ENCODE data around the gene NLK. TPM values are rescaled to one million over a fixed set of nuclear protein-coding genes. Genes with fewer than 3 reads are reported as not detected.
"Not testable (repeated sequence)": the region's sequence is repeated elsewhere in the genome, so short reads cannot be mapped to it uniquely, and the experiment has no call there.

The NLK gene
- total RNA-seq, 1 donor from 2014 or later: 25.4 TPM

GRCh38 chr17:28151001-28151400, 108.5 kb downstream of the NLK start:
- H3K27me3 Mint-ChIP-seq: no peaks in the 10 kb centered on the region
- no peak for TF ChIP-seq CTCF (conservative IDR thresholded peaks at IDR 0.05)
- H3K4me3 Mint-ChIP-seq: no peak overlapping the region
- peaks cover 8% of the 10 kb centered on the region for H3K4me1 Mint-ChIP-seq (ENCODE audit: unreplicated experiment)
- no peak overlapping the region for H3K27ac Mint-ChIP-seq
- no peaks in the 10 kb centered on the region for H3K36me3 Mint-ChIP-seq
- DNase-seq (ENCODE audit: extremely low spot score, unreplicated experiment): no peak
- no peaks in the 10 kb centered on the region for H3K9me3 Mint-ChIP-seq

- DNase-seq (ENCODE audit: extremely low spot score, unreplicated experiment): no peak
- H3K4me1 Mint-ChIP-seq (ENCODE audit: unreplicated experiment): peaks cover 8% of the 10 kb centered on the region
- H3K27me3 Mint-ChIP-seq: no peaks in the 10 kb centered on the region
- TF ChIP-seq CTCF (conservative IDR thresholded peaks at IDR 0.05): no peak
- H3K27ac Mint-ChIP-seq: no peak overlapping the region
- no peaks in the 10 kb centered on the region for H3K36me3 Mint-ChIP-seq
- H3K9me3 Mint-ChIP-seq: no peaks in the 10 kb centered on the region
- H3K4me3 Mint-ChIP-seq: no peak overlapping the region
Observed at GRCh38 chr17:28154214-28154613, 111.7 kb downstream of the NLK start.

GRCh38 chr17:28155405-28155804, 112.9 kb downstream of the NLK start:
- DNase-seq (ENCODE audit: extremely low spot score, unreplicated experiment); H3K4me3 Mint-ChIP-seq; H3K4me1 Mint-ChIP-seq (ENCODE audit: unreplicated experiment); H3K27ac Mint-ChIP-seq; H3K9me3 Mint-ChIP-seq; H3K27me3 Mint-ChIP-seq; H3K36me3 Mint-ChIP-seq: not testable (repeated sequence)

GRCh38 chr17:28159004-28159403, 116.5 kb downstream of the NLK start:
- Mint-ChIP-seq H3K4me3 (no peak overlapping the region), H3K27ac (no peak overlapping the region), H3K9me3 (no peaks in the 10 kb centered on the region), H3K36me3 (peaks cover 4% of the 10 kb centered on the region), H3K4me1 (ENCODE audit: unreplicated experiment) (no peaks in the 10 kb centered on the region), H3K27me3 (no peaks in the 10 kb centered on the region)
- no peak for TF ChIP-seq CTCF (conservative IDR thresholded peaks at IDR 0.05)
- DNase-seq (ENCODE audit: extremely low spot score, unreplicated experiment): no peak

- no peak for TF ChIP-seq CTCF (conservative IDR thresholded peaks at IDR 0.05)
- Mint-ChIP-seq H3K9me3 (no peaks in the 10 kb centered on the region), H3K27ac (no peak overlapping the region), H3K27me3 (no peaks in the 10 kb centered on the region), H3K4me1 (ENCODE audit: unreplicated experiment) (no peaks in the 10 kb centered on the region), H3K4me3 (no peak overlapping the region), H3K36me3 (peaks cover 4% of the 10 kb centered on the region)
- no peak for DNase-seq (ENCODE audit: extremely low spot score, unreplicated experiment)
Observed at GRCh38 chr17:28159924-28160323, 117.4 kb downstream of the NLK start.

GRCh38 chr17:28160610-28161009, 118.1 kb downstream of the NLK start:
- Mint-ChIP-seq H3K4me3 (no peak overlapping the region), H3K27ac (no peak overlapping the region), H3K27me3 (no peaks in the 10 kb centered on the region), H3K9me3 (no peaks in the 10 kb centered on the region), H3K36me3 (peaks cover 4% of the 10 kb centered on the region), H3K4me1 (ENCODE audit: unreplicated experiment) (no peaks in the 10 kb centered on the region)
- no peak for DNase-seq (ENCODE audit: extremely low spot score, unreplicated experiment)
- no peak for TF ChIP-seq CTCF (conservative IDR thresholded peaks at IDR 0.05)
